Upper lobe of left lung (tissue), 6 donors: ENCODE results near the gene PTPRM. TPM values are rescaled to one million over a fixed set of nuclear protein-coding genes. Genes with fewer than 3 reads are reported as not detected.
A peak's percentile ranks its signal among the peaks of the same experiment; 100 is the strongest.

ENCODE experiments used
- ATAC-seq, 2 donors: fragments of 200-7000 bp; cut with Tn5 transposase; one replicate each; pipeline ENCODE4 v1.9.1; 2022; ENCODE audit warnings: mild to moderate bottlenecking in 2 of 2, moderate library complexity in 2 of 2; ENCODE audit not compliant: low FRiP score in 2 of 2
- DNase-seq, 2 donors: peaks; one replicate each; pipeline ENCODE4 v3.0.0-alpha.2; 2019 to 2020
- H3K27ac ChIP-seq, 4 donors: fragments of 200-600 bp; sonication (generic); one replicate each; pipeline ENCODE4 v1.5.1; 2016 to 2019
- H3K27me3 ChIP-seq, 4 donors: fragments of 200-600 bp; sonication (generic); one replicate each; pipeline ENCODE4 v1.5.1; 2017 to 2019
- H3K36me3 ChIP-seq, 4 donors: fragments of 200-600 bp; sonication (generic); one replicate each; pipeline ENCODE4 v1.5.1; 2016 to 2019
- H3K4me1 ChIP-seq, 4 donors: fragments of 200-600 bp; sonication (generic); one replicate each; pipeline ENCODE4 v1.5.1; 2018 to 2019
- H3K4me3 ChIP-seq, 4 donors: fragments of 200-600 bp; sonication (generic); one replicate each; pipeline ENCODE4 v1.5.1; 2017 to 2019; ENCODE audit warnings: mild to moderate bottlenecking in 2 of 4, moderate library complexity in 1 of 4
- H3K9me3 ChIP-seq, 4 donors: fragments of 200-600 bp; sonication (generic); one replicate each; pipeline ENCODE4 v1.5.1; 2018 to 2019
- CTCF ChIP-seq, 6 experiments: fragments of 450-650 bp in 4 of 6; fragments of 200-600 bp in 2 of 6; sonication (generic) in 2 of 6; IDR thresholded peaks; one replicate each; pipeline ENCODE4 v1.5.1; 2016 to 2019; ENCODE audit warnings: antibody characterized with exemption in 6 of 6
- EP300 ChIP-seq, 4 donors: sonication (generic); formaldehyde crosslinking; IDR thresholded peaks; one replicate each; pipeline ENCODE4 v1.5.1; 2017; ENCODE audit warnings: antibody characterized with exemption in 4 of 4, control low read depth in 2 of 4
- POLR2A ChIP-seq, 4 donors: fragments of 450-650 bp; IDR thresholded peaks; one replicate each; pipeline ENCODE4 v1.5.1; 2016 to 2017; ENCODE audit warnings: antibody characterized with exemption in 4 of 4, mild to moderate bottlenecking in 2 of 4
- POLR2AphosphoS5 ChIP-seq, 2 donors: sonication (generic); formaldehyde crosslinking; IDR thresholded peaks; one replicate each; pipeline ENCODE4 v1.5.1; 2017; ENCODE audit warnings: antibody characterized with exemption in 2 of 2
- WGBS, 2 donors: methylation state at CpG; one replicate each; pipeline ENCODE4 v1.1.5; 2017 to 2018; 5-methylcytosine and 5-hydroxymethylcytosine counted together
- total RNA-seq, 6 donors: library from RNA; depleted of rRNA in 4 of 6; stranded (reverse); fragments of >200 nt in 4 of 6; gene quantifications; one replicate each; pipeline versions ENCODE4 v1.1.0 to v1.2.1, GENCODE V29; 2016 to 2021
- donor health status: DM: no; HTN: no; CAD: no; lungs with moderate emphysema.
- donor health status: DM: no; HTN: yes; CAD: no; lungs with severe emphysema.

PTPRM gene
- total RNA-seq, 6 donors from 2014 or later = 82.0 to 201 (median 154) TPM

DNA sequence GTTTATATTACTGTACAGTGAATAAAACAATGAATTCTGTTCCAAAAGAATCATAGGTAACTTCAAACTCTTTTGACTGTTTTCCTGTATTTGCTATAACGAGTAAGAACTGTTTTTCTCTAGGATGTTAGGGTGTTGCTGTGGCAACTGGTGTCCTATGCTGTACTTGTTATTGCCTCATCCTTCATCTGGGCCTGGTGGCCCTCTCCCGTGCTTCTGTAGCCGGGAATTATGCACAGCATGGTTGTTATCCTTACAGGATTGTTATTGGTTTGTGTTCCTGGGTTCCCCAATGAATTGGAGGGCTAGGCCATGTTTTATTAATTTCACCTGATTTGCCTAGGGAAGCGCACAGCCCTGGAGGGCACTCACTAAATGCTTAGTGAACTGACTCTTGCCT, 279.2 kb downstream of the PTPRM start:
- peaks cover 0 to 11% (median 2%) of the 10 kb centered on the region in 4 donors for H3K9me3 ChIP-seq
- no peaks in the 10 kb centered on the region for H3K36me3 ChIP-seq
- H3K27ac ChIP-seq = no peak overlapping the region
- no peak overlapping the region for H3K4me3 ChIP-seq
- H3K4me1 ChIP-seq = no peaks in the 10 kb centered on the region
- no peaks in the 10 kb centered on the region for H3K27me3 ChIP-seq
- WGBS, 2 donors = 60 to 91% methylated on average over 4 of the region's 4 CpGs
- DNase-seq (no peak), ATAC-seq (no peak)
- no peak for TF ChIP-seq POLR2A (IDR thresholded peaks at IDR 0.05)
- TF ChIP-seq POLR2AphosphoS5 (IDR thresholded peaks at IDR 0.05) = no peak
- TF ChIP-seq EP300 (IDR thresholded peaks at IDR 0.05) = no peak
- TF ChIP-seq CTCF (IDR thresholded peaks at IDR 0.05) = no peak

DNA sequence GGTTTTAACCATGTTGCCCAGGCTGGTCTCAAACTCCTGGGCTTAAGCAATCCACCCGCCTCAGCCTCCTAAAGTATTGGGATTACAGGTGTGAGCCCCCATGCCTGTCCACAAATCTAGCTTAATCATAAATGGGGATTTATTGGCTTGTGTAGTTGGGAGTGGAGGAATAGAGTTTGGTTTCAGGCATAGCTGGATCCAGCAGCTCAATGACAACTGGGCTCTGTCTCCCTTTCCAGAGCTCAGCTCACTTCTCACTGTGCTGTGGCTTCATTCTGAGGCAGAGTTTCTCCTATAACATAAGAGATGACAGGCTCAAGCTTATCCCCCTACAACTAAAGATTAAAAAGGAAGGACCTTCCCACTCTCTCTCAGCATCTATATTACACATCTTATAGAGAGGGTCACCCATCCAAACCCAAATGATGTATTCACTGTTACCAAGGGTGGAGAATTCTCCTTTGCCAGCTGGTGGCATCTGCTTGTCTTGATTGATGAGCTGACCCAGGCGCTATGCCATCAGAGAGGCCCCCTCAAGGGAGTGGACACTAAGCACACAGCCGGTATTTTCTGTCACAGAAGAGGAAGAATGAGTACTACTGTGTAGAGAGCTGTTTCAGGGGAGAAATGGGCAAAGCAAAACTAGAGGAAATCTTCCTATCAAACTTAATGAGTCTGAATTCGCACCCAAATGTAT, 280.4 kb downstream of the PTPRM start:
- Histone ChIP-seq H3K4me1 (no peaks in the 10 kb centered on the region), H3K27me3 (no peaks in the 10 kb centered on the region), H3K4me3 (no peak overlapping the region), H3K9me3 (peaks cover 0 to 11% (median 2%) of the 10 kb centered on the region in 4 donors), H3K27ac (no peak overlapping the region), H3K36me3 (no peaks in the 10 kb centered on the region)
- WGBS, 2 donors = 67 to 77% methylated on average over 4 of the region's 4 CpGs
- ATAC-seq (no peak), DNase-seq (no peak)
- TF ChIP-seq POLR2AphosphoS5 (IDR thresholded peaks at IDR 0.05) = no peak
- TF ChIP-seq CTCF (IDR thresholded peaks at IDR 0.05) = no peak
- TF ChIP-seq EP300 (IDR thresholded peaks at IDR 0.05) = no peak
- no peak for TF ChIP-seq POLR2A (IDR thresholded peaks at IDR 0.05)

DNA sequence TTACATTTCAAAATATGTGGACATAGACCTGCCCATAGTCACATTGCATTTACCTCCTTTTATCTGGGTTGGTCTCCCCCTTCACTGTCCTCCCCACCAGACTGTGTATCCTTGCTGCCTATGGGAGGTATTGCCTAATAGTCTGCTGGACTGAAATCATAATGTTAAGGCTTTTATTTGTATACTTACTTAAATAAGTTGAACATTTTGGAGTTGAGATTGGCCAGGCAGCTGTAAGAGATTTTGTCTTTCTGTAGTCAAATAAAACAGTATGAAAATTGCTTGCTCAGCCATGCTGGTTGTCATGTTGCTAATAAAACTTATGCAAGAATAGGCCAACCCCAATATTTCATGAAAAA, 280.9 kb downstream of the PTPRM start:
- no peak overlapping the region for H3K27ac ChIP-seq
- H3K27me3 ChIP-seq = no peaks in the 10 kb centered on the region
- ATAC-seq = no peak
- H3K9me3 ChIP-seq = peaks cover 0 to 11% (median 2%) of the 10 kb centered on the region in 4 donors
- DNase-seq = no peak
- no peaks in the 10 kb centered on the region for H3K4me1 ChIP-seq
- H3K4me3 ChIP-seq = no peak overlapping the region
- no peaks in the 10 kb centered on the region for H3K36me3 ChIP-seq
- TF ChIP-seq POLR2AphosphoS5 (IDR thresholded peaks at IDR 0.05) (no peak), POLR2A (IDR thresholded peaks at IDR 0.05) (no peak), CTCF (IDR thresholded peaks at IDR 0.05) (no peak), EP300 (IDR thresholded peaks at IDR 0.05) (no peak)

- Histone ChIP-seq H3K27me3 (no peaks in the 10 kb centered on the region), H3K36me3 (no peaks in the 10 kb centered on the region), H3K9me3 (no peaks in the 10 kb centered on the region), H3K4me3 (no peak overlapping the region), H3K27ac (no peak overlapping the region), H3K4me1 (peaks cover 0 to 8% (median 2%) of the 10 kb centered on the region in 4 donors)
- DNase-seq (no peak), ATAC-seq (no peak)
- TF ChIP-seq CTCF (IDR thresholded peaks at IDR 0.05) (no peak), EP300 (IDR thresholded peaks at IDR 0.05) (no peak), POLR2A (IDR thresholded peaks at IDR 0.05) (no peak), POLR2AphosphoS5 (IDR thresholded peaks at IDR 0.05) (no peak)
Observed at GRCh38 chr18:7850446-7850845, 283.3 kb downstream of the PTPRM start.

DNA sequence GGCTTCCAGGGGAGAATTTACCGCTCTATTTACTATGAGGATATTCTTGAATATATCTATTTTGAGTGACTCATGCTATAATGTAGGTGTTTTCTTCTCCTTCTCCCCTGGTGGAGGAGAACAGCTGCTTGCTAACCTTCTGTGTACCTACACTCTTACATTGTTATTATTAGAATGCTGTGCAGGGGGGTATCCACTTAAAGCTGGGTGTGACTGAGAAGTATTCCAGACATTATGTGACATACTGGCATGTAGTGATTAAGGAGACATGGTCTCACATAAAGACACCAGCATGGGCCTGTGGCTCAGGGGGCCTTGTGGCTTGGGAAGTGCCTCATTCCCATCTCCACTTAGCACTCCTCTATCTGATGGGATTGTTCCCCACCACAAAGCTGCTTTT, 287.9 kb downstream of the PTPRM start:
- WGBS, 2 donors = 62 to 84% methylated on average over 1 of the region's 1 CpG
- peak in 1 of 2 donors; percentile 53 for ATAC-seq
- Histone ChIP-seq H3K27me3 (no peaks in the 10 kb centered on the region), H3K9me3 (no peaks in the 10 kb centered on the region), H3K4me3 (no peak overlapping the region), H3K27ac (peak overlapping the region in 3 of 4 donors; percentile 33 to 61 (median 51)), H3K4me1 (peaks cover 0 to 25% (median 12%) of the 10 kb centered on the region in 4 donors), H3K36me3 (no peaks in the 10 kb centered on the region)
- TF ChIP-seq CTCF (IDR thresholded peaks at IDR 0.05) = peak in 1 of 6 experiments; percentile 5
- peak in 1 of 4 donors; percentile 55 for TF ChIP-seq EP300 (IDR thresholded peaks at IDR 0.05)
- no peak for TF ChIP-seq POLR2A (IDR thresholded peaks at IDR 0.05)
- DNase-seq = no peak
